GM18907 (cell line): ENCODE results near the gene PFKFB3.
"Not testable (repeated sequence)": the region's sequence is repeated elsewhere in the genome, so short reads cannot be mapped to it uniquely, and the experiment has no call there.

Experiments used
- ATAC-seq: cut with Tn5 transposase; IDR thresholded peaks from one replicate; pipeline ENCODE4 v1.9.1; 2021; ENCODE audit warnings: mild to moderate bottlenecking, moderate library complexity; ENCODE audit not compliant: unreplicated experiment

The PFKFB3 gene

DNA sequence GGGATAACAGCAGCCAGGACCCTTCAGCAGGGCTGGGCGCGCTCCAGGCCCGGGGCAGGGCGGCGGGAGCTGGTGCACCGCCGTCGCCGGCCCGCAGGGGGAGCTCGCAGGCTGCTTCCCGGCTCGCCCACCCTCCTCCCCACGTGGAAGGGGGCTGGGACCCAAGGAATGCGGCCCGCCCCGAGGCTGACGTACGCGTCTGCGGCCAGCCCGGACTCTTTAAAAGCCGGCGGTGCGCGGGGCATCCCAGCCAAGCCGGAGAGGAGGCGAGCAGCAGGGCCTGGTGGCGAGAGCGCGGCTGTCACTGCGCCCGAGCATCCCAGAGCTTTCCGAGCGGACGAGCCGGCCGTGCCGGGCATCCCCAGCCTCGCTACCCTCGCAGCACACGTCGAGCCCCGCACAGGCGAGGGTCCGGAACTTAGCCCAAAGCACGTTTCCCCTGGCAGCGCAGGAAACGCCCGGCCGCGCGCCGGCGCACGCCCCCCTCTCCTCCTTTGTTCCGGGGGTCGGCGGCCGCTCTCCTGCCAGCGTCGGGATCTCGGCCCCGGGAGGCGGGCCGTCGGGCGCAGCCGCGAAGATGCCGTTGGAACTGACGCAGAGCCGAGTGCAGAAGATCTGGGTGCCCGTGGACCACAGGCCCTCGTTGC, at the start of gene PFKFB3:
Gene PFKFB3 (plus strand): TSS at position 249 of the 647 bp plus-strand sequence. CDS start 329 bp downstream, at position 578.
- ATAC-seq: peak; percentile 76

DNA sequence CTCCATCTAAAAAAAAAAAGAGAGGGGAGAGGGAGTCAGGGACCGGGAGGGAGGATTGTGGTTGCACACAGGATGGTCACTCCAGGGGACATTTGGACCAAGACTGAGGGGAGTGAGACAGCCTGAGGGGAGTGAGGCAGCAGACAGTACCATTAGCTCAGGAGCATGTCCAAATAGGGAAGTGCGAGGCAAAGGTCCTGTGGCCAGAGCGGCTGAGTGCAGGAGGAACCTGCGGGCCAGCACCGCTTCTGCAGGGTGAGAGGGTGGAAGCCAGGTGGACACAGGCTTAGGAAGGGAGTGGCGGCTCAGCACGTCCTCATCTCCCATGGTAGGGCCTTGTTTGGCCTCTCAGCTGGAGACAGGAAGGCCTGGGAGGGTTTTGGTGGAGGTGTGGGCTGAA, 48.9 kb upstream of the PFKFB3 start:
- no peak for ATAC-seq

DNA sequence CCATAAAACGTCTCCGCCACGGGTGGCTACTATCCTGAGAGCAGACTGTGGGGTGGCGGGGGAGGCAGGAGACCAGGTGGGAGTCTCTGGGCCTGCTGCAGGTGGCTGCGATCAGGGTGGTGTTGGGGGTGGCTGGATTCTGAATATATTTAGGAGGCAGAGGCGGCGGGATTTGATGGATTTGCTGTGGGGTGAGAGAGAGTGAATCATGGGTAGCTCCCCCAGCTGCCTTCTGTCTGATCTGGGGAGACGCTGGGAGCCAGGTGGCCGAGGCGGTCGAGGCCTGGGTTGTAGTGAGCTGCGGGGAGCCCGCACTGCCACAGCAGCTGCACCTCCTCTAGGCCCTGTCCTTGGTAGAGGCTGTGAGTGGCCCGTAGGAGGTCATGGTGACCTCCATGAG, 48.2 kb upstream of the PFKFB3 start:
- no peak for ATAC-seq

DNA sequence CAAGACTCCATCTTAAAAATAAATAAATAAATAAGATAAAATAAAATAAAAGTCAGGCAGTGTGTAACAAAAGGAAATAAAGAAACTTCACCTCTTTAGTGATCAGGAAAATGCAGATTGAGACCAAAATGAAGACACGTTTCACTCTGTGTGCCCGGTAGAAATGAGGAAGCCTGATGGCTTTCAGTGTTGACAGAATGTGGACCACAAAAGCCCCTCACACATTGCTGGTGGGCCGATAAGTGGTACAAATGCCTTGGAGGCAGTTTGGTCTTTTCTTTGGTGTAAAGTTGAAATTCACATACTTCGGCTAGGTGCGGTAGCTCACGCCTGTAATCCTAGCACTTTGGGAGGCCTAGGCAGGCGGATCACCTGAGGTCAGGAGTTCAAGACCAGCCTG, 44.5 kb upstream of the PFKFB3 start:
- ATAC-seq: no peak

DNA sequence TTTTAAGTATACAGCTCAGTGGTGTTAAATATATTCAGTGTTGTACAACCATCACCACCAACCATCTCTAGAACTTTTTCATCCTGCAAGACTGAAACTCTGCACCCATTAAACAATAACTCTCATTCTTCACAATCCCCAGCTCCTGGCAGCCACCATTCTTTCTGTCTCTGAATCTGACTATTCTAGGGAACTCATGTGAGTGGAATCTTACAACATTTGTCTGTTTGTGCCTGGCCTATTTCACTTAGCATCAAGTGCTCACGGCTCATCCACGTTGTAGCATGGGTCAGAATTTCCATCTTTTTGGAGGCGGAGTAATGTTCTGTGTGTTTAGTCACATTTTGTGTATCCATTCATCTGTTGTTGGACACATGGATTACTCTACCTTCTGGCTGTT, 40.8 kb upstream of the PFKFB3 start:
- ATAC-seq: no peak

DNA sequence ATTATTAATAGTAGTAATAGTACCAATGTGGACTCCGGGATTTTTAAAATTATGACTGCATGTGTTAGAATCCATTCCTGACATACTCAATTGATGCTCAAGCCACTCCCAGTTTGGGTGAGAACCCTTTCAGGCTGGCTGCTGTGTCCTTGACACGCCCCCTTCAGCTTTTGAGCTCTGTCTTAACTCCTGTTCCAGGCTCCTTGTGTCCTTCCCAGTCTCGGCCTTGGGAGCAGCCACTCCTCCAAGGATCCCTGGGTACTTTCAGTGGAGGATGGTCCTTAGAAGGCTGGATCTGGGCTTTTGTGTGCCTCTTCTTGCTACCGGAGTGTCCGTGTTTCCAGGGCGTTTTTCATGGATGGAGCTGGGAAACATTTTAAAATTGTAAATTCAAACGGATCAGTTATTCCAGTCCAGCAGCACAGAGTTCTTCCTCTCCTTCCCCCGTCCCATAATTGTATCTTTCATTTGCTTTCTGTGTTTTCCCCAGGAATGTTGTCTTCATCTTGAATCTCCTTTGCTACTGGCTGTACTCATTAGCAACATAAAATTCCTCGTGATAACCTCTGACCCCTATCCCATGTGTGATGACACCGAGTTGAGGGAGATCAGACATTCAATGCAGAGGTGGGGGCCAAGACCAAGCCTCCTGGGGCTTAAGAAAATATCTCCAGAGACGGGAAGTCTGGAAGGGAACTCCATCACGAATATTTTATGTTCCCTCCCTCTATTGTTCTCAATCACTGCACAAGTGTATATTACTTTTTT, 40.0 kb upstream of the PFKFB3 start:
- ATAC-seq: no peak

DNA sequence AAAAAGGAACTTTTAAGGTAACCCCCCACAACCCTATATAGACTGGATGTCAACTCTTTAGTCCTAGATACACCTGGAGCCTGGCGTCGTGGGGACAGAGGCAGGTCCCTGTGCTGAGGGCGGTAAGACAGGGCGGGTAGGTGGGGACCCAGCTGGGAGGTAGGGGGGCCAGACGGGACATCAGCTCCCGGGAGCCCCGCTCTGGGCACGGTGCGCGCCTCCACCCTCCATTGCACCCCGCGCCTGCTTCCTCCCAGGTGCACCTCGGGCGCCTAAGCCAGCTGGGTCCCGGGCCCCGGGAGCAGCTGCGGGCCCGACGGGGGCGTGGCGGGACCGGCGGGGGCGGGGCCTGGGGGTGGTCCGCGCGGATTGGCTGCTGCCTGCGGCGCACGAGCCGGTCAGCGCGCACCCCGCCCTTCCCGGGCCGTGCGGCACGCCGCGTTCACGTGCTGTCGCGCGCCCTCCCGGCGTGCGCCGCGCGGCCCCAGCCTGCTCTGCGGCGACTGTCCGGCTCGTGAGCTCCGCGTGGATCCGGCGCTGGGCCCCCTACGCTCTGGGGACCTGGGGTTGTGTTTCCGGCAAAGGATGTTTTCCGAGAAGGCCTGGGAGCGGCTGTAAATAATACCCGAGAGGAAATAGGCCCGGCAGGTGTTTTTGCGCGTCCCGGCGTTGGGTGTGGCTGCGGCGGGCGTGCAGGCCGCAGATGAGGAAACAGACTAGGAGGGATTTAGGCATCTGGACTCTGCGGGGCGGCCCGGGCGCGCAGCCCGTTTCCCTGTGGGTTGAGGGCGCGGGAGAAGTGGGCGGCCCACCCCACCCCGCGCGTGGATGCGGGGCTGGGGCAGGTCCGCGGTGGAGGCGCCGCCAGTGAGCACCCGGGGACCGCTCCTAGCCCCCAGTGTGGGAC, 39.1 kb upstream of the PFKFB3 start:
- ATAC-seq: peak; percentile 93

DNA sequence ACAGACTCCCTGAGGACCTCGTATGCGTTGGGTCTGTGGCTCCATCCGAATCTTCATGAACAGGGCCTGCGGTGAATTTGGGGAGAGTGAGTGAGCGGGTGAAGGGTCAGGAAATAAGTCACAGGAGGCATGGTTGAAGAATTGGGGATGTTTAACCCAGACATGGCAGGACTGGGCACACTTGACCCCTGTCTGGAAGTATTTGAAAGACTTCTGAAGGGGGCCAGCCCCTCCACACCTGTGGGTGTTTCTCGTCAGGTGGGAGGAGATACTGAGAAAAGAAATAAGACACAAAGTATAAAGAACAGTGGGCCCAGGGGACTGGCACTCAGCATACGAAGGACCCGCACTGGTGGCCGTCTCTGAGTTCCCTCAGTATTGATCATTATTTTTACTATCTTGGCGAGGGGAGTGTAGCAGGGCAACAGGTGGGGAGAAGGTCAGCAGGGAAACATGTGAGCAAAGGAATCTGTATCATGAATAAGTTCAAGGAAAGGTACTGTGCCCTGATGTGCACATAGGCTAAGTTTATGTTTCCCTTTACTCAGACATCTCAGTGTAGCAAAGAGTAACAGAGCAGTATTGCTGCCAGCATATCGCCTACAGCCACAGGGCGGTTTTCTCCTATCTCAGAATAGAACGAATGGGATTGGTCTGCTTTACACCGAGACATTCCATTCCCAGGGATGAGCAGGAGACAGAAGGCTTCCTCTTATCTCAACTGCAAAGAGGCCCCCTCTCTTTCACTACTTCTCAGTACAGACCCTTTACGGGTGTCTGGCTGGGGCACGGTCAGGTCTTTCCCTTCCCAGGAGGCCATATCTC, 38.2 kb upstream of the PFKFB3 start:
- ATAC-seq: no peak

DNA sequence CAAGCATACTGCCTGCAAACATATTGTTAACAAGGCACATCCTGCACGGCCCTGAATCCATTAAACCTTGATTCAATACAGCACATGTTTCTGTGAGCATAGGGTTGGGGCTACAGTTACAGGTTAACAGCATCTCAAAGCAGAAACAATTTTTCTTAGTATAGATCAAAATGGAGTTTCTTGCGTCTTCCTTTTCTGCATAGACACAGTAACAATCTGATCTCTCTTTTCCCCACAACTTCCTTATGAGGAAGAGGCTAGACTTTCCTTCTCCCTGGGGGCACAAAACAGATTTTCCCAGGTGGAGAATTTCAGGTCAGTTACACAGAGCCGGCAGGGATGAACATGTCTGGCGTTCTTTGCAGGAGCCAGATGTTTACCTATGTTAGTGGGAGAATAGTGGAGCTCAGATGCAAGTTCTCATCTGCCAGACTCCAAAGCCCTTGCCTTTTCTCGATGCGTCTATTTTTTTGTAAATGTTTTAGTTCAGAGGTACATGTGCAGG, 37.5 kb upstream of the PFKFB3 start:
- no peak for ATAC-seq

DNA sequence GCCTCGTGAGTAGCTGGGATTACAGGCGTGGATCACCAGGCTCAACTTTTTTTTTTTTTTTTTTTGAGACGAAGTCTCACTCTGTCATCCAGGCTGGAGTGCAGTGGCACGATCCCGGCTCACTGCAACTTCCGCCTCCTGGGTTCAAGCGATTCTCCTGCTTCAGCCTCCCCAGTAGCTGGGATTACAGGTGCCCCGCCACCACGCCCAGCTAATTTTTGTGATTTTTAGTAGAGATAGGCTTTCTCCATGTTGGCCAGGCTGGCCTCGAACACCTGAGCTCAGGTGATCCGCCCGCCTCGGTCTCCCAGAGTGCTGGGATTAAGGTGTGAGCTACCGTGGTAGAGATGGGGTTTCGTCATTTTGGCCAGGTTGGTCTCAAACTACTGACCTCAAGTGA, 36.8 kb upstream of the PFKFB3 start:
- ATAC-seq: not testable (repeated sequence)

DNA sequence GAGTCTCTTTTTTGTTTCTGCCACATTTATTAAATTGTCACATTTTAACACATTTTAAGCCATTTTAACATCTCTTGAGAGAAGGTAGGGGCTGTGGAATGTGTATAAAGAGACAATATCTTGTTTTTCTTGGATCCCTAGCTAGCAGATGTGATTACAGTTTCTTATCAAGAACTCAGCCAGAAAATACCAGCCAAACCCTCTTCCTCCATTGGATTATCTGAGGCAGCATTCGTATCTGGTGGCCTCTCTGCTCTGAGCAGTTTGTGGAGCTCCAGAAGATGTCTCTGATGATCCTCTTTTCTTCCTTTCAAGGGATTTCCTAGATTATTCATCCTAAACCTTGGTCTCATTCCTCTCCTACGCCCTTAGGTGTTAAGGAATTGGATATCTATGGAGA, 35.3 kb upstream of the PFKFB3 start:
- ATAC-seq: no peak

DNA sequence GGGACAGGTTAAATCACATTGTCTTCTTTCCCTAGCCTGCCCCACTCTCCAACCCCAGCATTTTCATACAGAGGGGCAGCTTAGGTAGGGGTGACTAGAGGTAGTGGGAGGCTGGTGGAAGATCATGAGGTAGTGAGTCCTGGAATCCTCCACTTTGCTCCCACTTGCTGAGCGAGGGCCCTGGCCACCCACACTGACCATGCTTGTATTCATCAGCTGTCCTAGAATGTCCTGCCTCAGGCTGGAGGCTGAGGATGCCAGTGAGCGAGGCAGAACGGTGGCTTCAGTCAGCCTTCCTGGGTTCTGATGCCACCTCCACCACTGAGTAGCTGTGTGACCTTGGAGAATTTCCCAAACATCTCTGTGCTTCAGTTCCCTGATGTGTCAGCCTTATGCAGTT, 34.6 kb upstream of the PFKFB3 start:
- ATAC-seq: no peak

DNA sequence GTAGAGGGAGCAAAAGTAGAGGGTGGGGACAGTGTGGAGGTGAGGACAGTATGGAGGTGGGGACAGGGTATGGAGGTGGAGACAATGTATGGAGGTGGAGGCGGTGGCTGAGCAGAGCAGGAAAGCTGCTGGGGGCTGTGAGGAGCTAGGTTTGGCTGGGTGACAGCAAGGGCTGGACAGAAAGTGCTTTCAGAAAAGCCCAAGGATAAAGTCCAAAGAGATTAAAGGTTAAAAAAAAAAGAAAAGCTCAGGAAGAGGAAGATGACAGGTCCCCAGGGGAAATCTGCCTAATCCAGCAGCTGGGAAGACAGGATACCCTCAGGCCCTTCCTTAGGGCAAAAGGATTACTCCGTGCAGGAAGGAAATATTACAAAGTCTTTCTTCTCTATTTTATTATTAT, 32.1 kb upstream of the PFKFB3 start:
- ATAC-seq: no peak

DNA sequence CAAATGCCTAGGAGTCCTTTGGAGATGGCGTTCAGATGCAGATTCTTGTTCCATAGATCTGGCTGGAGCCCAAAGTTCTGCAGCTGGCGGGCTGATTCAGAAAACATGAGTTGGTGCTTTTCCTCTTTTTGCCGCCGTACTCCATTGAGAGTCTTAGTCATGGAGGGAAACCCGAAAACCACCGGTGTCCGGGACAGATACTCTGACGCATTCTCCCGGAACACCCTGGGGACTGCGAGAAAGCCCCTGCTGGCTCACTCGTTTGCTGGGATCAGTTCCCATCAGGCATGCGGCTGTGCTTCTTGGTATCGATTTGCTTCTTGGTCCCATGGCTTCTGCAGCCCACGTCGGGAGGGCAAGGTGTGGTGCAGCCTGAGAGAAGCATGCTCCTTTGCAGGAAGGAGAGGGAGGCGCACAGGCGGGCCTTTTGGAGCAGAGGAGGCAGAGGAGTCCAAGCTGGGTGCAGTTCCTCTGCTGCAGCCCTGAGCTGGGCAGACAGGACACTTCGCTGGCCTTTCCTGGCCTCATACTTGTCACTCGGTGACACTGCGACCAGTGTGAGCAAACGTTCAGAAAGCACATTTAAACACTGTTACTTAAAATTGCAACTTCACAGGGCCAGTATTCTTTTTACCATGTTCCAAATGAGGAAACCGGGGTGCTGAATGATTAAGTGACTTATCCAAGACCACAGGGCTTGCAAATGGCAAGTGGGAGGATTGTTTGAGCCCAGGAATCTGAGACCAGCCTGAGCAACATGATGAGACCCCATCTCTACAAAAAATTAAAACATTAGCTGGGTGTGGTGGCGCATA, 30.6 kb upstream of the PFKFB3 start:
- ATAC-seq: no peak

DNA sequence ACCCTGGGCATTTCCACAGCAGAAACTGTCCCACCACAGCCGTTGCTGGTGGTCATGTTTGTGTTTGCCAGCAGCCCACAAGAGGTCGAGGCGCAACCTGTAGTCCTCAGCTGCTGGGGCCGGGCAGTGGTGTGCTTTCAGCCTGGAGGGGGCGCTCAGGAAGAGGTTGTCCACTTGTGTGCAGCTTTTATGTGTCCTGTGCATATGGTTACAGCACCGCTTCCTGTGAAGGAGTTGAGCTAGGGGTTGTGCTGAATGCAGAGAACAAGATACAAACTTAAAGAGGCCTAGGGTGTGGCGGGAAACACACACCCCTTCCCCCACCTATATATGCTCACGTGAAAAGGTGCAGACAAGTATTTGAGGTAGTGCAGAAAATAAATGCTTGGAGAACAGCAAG, 29.5 kb upstream of the PFKFB3 start:
- no peak for ATAC-seq

DNA sequence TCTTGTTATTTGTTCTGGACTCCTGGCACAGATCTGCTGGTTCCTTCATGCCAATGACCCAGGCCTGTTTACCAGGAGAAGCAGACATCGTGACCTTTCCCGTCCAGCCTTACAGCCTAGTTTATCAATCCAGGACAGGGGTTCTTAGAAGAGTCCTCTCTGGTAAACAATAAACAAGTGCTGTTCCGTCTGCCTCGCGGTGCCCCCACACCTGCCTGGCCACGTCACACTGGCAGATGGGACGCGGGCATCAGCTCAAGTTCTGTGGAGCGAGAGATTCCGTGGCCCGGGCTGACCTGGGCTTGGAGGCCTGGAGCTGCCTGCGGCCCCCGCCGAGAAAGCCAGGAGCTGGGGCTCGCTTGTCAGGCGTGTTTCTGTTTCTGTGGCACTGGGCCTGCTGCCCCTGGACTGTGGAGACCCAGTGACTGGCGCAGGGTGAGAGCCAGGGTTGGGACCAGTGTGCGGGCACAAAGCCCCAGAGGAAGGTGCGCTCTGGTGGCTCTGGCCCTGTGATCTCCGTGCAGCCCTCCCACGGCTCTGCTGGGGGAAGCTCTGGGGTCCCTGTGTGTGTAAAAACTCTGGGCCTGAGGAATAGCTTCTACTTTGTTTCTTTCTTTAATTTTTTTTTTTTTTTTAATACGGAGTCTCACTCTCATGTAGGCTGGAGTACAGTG, 28.4 kb upstream of the PFKFB3 start:
- ATAC-seq: no peak

DNA sequence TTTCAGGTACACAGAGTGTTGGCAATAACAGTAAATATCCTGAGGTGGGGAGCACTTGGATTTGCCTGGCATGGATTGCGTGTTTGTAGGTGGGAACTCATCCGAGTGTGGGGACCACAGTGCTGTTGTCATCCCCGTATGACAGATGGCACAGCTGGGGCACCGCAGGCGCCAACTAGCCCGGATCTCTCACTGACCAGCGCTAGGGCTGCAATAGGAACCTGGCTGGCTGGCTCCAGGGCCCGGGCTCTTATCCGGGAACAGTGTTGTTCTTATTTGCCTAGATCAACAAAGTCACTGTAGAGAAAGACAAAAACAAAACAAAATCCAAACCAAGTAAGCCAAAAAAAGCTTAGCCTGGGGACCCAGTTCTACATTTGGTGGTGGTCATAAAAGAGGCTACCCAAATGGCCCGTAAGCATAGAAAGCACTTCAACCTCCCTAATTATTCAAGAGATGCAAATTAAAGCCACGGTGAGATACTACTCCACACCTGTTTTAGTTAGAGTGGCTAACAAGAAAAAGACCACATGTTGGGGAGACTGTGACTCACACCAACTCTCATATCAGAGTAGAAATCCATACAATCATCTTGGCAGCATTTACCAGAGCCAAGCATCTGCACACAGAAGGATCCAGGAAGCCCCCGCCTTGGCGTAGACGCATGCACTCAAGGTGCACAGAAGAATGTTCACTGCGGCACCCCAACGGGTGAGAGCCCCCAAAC, 27.2 kb upstream of the PFKFB3 start:
- no peak for ATAC-seq

DNA sequence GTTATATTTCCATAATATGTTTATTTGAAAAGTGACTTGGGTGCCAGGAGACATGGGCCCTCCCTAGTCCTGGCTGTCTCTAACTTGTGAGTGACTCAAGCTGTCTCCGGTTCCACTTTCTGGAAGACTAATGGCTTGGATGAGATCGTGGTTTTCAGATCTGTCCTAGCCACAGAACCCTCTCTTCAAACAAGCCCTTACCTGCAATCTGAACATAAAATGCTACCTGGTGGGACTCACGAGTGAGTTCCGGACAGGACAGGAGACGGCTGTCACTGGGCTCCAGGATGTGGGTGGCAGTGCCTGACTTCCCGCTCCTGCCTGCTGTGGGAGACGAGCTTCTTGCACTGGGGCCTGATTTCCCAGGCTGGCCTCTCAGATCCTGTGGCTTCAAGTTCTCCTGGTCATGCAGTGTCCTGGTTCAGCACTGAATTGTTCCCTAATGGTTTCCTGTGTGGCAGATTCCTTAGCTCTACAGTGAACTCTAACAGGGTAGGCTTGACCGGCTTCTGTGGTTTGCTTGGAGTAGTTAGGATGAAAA, 26.0 kb upstream of the PFKFB3 start:
- ATAC-seq: no peak
